ENCODE results near the gene AUTS2.

DNA sequence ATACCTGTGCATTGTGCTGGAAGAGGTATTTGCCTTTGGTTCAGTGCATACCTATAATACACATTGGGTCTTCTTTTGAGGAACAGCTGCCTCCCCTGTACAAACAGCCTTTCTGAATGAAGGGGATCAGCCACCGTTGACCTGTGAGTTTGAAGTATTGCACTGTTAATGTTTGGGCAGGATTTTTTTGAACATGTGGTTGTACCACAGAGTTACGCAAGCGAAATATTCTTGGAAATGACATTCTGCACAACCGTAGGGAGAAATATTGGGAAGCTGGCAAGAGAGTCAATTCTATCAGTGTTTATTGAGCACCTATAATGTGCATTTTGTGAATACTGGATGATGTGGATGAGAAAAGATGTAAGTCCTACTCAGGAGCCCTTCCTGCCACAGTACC lies 270.6 kb downstream of the AUTS2 start:
- TF ChIP-seq ZEB2 (tag by site-specific recombination; IDR thresholded peaks at IDR 0.05) = no peak
- no peak for TF ChIP-seq GLI2 (tag by site-specific recombination; IDR thresholded peaks at IDR 0.05; ENCODE audit: borderline replicate concordance, low read depth)
- TF ChIP-seq, protein P1, sequence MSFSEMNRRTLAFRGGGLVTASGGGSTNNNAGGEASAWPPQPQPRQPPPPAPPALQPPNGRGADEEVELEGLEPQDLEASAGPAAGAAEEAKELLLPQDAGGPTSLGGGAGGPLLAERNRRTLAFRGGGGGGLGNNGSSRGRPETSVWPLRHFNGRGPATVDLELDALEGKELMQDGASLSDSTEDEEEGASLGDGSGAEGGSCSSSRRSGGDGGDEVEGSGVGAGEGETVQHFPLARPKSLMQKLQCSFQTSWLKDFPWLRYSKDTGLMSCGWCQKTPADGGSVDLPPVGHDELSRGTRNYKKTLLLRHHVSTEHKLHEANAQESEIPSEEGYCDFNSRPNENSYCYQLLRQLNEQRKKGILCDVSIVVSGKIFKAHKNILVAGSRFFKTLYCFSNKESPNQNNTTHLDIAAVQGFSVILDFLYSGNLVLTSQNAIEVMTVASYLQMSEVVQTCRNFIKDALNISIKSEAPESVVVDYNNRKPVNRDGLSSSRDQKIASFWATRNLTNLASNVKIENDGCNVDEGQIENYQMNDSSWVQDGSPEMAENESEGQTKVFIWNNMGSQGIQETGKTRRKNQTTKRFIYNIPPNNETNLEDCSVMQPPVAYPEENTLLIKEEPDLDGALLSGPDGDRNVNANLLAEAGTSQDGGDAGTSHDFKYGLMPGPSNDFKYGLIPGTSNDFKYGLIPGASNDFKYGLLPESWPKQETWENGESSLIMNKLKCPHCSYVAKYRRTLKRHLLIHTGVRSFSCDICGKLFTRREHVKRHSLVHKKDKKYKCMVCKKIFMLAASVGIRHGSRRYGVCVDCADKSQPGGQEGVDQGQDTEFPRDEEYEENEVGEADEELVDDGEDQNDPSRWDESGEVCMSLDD (tag by site-specific recombination; IDR thresholded peaks at IDR 0.05) = no peak
- TF ChIP-seq ZBTB20 (tag by site-specific recombination; IDR thresholded peaks at IDR 0.05) = no peak
- TF ChIP-seq, protein P2, sequence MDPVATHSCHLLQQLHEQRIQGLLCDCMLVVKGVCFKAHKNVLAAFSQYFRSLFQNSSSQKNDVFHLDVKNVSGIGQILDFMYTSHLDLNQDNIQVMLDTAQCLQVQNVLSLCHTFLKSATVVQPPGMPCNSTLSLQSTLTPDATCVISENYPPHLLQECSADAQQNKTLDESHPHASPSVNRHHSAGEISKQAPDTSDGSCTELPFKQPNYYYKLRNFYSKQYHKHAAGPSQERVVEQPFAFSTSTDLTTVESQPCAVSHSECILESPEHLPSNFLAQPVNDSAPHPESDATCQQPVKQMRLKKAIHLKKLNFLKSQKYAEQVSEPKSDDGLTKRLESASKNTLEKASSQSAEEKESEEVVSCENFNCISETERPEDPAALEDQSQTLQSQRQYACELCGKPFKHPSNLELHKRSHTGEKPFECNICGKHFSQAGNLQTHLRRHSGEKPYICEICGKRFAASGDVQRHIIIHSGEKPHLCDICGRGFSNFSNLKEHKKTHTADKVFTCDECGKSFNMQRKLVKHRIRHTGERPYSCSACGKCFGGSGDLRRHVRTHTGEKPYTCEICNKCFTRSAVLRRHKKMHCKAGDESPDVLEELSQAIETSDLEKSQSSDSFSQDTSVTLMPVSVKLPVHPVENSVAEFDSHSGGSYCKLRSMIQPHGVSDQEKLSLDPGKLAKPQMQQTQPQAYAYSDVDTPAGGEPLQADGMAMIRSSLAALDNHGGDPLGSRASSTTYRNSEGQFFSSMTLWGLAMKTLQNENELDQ (tag by site-specific recombination; IDR thresholded peaks at IDR 0.05; ENCODE audit: low read depth) = no peak
- no peak for TF ChIP-seq ZNF239 (tag by site-specific recombination; IDR thresholded peaks at IDR 0.05)
- TF ChIP-seq ZNF776 (tag by site-specific recombination; IDR thresholded peaks at IDR 0.05; ENCODE audit: borderline replicate concordance) = no peak
- no peak for TF ChIP-seq GLI4 (tag by site-specific recombination; IDR thresholded peaks at IDR 0.05)
- TF ChIP-seq, protein P3, sequence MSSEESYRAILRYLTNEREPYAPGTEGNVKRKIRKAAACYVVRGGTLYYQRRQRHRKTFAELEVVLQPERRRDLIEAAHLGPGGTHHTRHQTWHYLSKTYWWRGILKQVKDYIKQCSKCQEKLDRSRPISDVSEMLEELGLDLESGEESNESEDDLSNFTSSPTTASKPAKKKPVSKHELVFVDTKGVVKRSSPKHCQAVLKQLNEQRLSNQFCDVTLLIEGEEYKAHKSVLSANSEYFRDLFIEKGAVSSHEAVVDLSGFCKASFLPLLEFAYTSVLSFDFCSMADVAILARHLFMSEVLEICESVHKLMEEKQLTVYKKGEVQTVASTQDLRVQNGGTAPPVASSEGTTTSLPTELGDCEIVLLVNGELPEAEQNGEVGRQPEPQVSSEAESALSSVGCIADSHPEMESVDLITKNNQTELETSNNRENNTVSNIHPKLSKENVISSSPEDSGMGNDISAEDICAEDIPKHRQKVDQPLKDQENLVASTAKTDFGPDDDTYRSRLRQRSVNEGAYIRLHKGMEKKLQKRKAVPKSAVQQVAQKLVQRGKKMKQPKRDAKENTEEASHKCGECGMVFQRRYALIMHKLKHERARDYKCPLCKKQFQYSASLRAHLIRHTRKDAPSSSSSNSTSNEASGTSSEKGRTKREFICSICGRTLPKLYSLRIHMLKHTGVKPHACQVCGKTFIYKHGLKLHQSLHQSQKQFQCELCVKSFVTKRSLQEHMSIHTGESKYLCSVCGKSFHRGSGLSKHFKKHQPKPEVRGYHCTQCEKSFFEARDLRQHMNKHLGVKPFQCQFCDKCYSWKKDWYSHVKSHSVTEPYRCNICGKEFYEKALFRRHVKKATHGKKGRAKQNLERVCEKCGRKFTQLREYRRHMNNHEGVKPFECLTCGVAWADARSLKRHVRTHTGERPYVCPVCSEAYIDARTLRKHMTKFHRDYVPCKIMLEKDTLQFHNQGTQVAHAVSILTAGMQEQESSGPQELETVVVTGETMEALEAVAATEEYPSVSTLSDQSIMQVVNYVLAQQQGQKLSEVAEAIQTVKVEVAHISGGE (tag by site-specific recombination; conservative IDR thresholded peaks at IDR 0.05; ENCODE audit: low read depth) = no peak
- TF ChIP-seq, protein P4, sequence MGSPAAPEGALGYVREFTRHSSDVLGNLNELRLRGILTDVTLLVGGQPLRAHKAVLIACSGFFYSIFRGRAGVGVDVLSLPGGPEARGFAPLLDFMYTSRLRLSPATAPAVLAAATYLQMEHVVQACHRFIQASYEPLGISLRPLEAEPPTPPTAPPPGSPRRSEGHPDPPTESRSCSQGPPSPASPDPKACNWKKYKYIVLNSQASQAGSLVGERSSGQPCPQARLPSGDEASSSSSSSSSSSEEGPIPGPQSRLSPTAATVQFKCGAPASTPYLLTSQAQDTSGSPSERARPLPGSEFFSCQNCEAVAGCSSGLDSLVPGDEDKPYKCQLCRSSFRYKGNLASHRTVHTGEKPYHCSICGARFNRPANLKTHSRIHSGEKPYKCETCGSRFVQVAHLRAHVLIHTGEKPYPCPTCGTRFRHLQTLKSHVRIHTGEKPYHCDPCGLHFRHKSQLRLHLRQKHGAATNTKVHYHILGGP (tag by site-specific recombination; IDR thresholded peaks at IDR 0.05) = no peak
- TF ChIP-seq, protein P5, sequence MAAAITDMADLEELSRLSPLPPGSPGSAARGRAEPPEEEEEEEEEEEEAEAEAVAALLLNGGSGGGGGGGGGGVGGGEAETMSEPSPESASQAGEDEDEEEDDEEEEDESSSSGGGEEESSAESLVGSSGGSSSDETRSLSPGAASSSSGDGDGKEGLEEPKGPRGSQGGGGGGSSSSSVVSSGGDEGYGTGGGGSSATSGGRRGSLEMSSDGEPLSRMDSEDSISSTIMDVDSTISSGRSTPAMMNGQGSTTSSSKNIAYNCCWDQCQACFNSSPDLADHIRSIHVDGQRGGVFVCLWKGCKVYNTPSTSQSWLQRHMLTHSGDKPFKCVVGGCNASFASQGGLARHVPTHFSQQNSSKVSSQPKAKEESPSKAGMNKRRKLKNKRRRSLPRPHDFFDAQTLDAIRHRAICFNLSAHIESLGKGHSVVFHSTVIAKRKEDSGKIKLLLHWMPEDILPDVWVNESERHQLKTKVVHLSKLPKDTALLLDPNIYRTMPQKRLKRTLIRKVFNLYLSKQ (tag by site-specific recombination; IDR thresholded peaks at IDR 0.05; ENCODE audit: borderline replicate concordance) = no peak
- TF ChIP-seq, protein P6, sequence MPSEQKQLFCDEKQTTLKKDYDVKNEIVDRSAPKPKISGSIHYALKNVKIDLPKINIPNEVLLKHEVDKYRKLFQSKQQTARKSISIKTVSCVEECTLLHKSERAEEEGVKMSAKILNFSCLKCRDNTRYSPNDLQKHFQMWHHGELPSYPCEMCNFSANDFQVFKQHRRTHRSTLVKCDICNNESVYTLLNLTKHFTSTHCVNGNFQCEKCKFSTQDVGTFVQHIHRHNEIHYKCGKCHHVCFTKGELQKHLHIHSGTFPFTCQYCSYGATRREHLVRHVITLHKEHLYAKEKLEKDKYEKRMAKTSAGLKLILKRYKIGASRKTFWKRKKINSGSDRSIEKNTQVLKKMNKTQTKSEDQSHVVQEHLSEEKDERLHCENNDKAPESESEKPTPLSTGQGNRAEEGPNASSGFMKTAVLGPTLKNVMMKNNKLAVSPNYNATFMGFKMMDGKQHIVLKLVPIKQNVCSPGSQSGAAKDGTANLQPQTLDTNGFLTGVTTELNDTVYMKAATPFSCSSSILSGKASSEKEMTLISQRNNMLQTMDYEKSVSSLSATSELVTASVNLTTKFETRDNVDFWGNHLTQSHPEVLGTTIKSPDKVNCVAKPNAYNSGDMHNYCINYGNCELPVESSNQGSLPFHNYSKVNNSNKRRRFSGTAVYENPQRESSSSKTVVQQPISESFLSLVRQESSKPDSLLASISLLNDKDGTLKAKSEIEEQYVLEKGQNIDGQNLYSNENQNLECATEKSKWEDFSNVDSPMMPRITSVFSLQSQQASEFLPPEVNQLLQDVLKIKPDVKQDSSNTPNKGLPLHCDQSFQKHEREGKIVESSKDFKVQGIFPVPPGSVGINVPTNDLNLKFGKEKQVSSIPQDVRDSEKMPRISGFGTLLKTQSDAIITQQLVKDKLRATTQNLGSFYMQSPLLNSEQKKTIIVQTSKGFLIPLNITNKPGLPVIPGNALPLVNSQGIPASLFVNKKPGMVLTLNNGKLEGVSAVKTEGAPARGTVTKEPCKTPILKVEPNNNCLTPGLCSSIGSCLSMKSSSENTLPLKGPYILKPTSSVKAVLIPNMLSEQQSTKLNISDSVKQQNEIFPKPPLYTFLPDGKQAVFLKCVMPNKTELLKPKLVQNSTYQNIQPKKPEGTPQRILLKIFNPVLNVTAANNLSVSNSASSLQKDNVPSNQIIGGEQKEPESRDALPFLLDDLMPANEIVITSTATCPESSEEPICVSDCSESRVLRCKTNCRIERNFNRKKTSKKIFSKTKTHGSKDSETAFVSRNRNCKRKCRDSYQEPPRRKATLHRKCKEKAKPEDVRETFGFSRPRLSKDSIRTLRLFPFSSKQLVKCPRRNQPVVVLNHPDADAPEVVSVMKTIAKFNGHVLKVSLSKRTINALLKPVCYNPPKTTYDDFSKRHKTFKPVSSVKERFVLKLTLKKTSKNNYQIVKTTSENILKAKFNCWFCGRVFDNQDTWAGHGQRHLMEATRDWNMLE (tag by site-specific recombination; conservative IDR thresholded peaks at IDR 0.05; ENCODE audit: low read depth) = no peak
- no peak for TF ChIP-seq ZNF623 (tag by site-specific recombination; IDR thresholded peaks at IDR 0.05)
- TF ChIP-seq, protein P7, sequence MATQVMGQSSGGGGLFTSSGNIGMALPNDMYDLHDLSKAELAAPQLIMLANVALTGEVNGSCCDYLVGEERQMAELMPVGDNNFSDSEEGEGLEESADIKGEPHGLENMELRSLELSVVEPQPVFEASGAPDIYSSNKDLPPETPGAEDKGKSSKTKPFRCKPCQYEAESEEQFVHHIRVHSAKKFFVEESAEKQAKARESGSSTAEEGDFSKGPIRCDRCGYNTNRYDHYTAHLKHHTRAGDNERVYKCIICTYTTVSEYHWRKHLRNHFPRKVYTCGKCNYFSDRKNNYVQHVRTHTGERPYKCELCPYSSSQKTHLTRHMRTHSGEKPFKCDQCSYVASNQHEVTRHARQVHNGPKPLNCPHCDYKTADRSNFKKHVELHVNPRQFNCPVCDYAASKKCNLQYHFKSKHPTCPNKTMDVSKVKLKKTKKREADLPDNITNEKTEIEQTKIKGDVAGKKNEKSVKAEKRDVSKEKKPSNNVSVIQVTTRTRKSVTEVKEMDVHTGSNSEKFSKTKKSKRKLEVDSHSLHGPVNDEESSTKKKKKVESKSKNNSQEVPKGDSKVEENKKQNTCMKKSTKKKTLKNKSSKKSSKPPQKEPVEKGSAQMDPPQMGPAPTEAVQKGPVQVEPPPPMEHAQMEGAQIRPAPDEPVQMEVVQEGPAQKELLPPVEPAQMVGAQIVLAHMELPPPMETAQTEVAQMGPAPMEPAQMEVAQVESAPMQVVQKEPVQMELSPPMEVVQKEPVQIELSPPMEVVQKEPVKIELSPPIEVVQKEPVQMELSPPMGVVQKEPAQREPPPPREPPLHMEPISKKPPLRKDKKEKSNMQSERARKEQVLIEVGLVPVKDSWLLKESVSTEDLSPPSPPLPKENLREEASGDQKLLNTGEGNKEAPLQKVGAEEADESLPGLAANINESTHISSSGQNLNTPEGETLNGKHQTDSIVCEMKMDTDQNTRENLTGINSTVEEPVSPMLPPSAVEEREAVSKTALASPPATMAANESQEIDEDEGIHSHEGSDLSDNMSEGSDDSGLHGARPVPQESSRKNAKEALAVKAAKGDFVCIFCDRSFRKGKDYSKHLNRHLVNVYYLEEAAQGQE (tag by site-specific recombination; IDR thresholded peaks at IDR 0.05) = no peak
